ENCODE data around the gene ACSS1. TPM values are rescaled to one million over a fixed set of nuclear protein-coding genes. Genes with fewer than 3 reads are reported as not detected.

ACSS1 gene
- total and polyA plus RNA-seq, 2 of the 8 experiments (the other 6 are each of a cell fraction or from before 2014, with no cell fraction given), result 2.6 to 3.4 TPM

- TF ChIP-seq, protein P1, sequence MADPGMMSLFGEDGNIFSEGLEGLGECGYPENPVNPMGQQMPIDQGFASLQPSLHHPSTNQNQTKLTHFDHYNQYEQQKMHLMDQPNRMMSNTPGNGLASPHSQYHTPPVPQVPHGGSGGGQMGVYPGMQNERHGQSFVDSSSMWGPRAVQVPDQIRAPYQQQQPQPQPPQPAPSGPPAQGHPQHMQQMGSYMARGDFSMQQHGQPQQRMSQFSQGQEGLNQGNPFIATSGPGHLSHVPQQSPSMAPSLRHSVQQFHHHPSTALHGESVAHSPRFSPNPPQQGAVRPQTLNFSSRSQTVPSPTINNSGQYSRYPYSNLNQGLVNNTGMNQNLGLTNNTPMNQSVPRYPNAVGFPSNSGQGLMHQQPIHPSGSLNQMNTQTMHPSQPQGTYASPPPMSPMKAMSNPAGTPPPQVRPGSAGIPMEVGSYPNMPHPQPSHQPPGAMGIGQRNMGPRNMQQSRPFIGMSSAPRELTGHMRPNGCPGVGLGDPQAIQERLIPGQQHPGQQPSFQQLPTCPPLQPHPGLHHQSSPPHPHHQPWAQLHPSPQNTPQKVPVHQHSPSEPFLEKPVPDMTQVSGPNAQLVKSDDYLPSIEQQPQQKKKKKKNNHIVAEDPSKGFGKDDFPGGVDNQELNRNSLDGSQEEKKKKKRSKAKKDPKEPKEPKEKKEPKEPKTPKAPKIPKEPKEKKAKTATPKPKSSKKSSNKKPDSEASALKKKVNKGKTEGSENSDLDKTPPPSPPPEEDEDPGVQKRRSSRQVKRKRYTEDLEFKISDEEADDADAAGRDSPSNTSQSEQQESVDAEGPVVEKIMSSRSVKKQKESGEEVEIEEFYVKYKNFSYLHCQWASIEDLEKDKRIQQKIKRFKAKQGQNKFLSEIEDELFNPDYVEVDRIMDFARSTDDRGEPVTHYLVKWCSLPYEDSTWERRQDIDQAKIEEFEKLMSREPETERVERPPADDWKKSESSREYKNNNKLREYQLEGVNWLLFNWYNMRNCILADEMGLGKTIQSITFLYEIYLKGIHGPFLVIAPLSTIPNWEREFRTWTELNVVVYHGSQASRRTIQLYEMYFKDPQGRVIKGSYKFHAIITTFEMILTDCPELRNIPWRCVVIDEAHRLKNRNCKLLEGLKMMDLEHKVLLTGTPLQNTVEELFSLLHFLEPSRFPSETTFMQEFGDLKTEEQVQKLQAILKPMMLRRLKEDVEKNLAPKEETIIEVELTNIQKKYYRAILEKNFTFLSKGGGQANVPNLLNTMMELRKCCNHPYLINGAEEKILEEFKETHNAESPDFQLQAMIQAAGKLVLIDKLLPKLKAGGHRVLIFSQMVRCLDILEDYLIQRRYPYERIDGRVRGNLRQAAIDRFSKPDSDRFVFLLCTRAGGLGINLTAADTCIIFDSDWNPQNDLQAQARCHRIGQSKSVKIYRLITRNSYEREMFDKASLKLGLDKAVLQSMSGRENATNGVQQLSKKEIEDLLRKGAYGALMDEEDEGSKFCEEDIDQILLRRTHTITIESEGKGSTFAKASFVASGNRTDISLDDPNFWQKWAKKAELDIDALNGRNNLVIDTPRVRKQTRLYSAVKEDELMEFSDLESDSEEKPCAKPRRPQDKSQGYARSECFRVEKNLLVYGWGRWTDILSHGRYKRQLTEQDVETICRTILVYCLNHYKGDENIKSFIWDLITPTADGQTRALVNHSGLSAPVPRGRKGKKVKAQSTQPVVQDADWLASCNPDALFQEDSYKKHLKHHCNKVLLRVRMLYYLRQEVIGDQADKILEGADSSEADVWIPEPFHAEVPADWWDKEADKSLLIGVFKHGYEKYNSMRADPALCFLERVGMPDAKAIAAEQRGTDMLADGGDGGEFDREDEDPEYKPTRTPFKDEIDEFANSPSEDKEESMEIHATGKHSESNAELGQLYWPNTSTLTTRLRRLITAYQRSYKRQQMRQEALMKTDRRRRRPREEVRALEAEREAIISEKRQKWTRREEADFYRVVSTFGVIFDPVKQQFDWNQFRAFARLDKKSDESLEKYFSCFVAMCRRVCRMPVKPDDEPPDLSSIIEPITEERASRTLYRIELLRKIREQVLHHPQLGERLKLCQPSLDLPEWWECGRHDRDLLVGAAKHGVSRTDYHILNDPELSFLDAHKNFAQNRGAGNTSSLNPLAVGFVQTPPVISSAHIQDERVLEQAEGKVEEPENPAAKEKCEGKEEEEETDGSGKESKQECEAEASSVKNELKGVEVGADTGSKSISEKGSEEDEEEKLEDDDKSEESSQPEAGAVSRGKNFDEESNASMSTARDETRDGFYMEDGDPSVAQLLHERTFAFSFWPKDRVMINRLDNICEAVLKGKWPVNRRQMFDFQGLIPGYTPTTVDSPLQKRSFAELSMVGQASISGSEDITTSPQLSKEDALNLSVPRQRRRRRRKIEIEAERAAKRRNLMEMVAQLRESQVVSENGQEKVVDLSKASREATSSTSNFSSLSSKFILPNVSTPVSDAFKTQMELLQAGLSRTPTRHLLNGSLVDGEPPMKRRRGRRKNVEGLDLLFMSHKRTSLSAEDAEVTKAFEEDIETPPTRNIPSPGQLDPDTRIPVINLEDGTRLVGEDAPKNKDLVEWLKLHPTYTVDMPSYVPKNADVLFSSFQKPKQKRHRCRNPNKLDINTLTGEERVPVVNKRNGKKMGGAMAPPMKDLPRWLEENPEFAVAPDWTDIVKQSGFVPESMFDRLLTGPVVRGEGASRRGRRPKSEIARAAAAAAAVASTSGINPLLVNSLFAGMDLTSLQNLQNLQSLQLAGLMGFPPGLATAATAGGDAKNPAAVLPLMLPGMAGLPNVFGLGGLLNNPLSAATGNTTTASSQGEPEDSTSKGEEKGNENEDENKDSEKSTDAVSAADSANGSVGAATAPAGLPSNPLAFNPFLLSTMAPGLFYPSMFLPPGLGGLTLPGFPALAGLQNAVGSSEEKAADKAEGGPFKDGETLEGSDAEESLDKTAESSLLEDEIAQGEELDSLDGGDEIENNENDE (IDR thresholded peaks at IDR 0.05; ENCODE audit: insufficient replicate concordance, low read length), result no peak
- TF ChIP-seq POLR2AphosphoS5 (IDR thresholded peaks at IDR 0.05; ENCODE audit: low read depth, low read length) (no peak), TEAD4 (IDR thresholded peaks at IDR 0.05; ENCODE audit: low read depth, low read length) (no peak), CHD2 (IDR thresholded peaks at IDR 0.05; ENCODE audit: low read length) (no peak), GABPA (IDR thresholded peaks at IDR 0.05; ENCODE audit: borderline replicate concordance, insufficient read depth, low read length) (no peak), GTF2F1 (IDR thresholded peaks at IDR 0.05; ENCODE audit: borderline replicate concordance, low read depth, low read length) (no peak), BCL11A (IDR thresholded peaks at IDR 0.05; ENCODE audit: low read depth in 2 of 2, low read length in 2 of 2) (no peak)
- TF ChIP-seq, protein P2, sequence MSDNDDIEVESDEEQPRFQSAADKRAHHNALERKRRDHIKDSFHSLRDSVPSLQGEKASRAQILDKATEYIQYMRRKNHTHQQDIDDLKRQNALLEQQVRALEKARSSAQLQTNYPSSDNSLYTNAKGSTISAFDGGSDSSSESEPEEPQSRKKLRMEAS (IDR thresholded peaks at IDR 0.05), result no peak
Measured at GRCh38 chr20:25038103-25038410, 19.9 kb downstream of the ACSS1 start (continued).
